IMR-90 (cell line): ENCODE data around the gene XCL1. TPM values are rescaled to one million over a fixed set of nuclear protein-coding genes. Genes with fewer than 3 reads are reported as not detected.

Experiments
- ATAC-seq: fragments of 200-7000 bp; cut with Tn5 transposase; 2 replicates; pipeline ENCODE4 v1.9.1; 2020; ENCODE audit warnings: low read depth, mild to moderate bottlenecking, moderate library complexity
- BruUV-seq: library from RNA; stranded (reverse); fragments of 400-500 nt; replicated peaks from 2 replicates; lab custom pipeline; 2021; lab: Mats Ljungman, UMichigan
- CTCF ChIA-PET: fragments of 300-600 bp; formaldehyde crosslinking; extraction: SDS; loops from one replicate; lab custom pipeline; 2021; ENCODE audit warnings: antibody characterized with exemption; lab: Yijun Ruan, JAX
- POLR2A ChIA-PET: fragments of 300-600 bp; sonication (Branson Sonifier 250); formaldehyde crosslinking; loops from one replicate; lab custom pipeline; 2022; ENCODE audit warnings: antibody characterized with exemption; ENCODE audit not compliant: unreplicated experiment; lab: Charles Lee
- DNase-seq: peaks from one replicate; pipeline ENCODE4 v3.0.0; 2013
- H2AFZ ChIP-seq: replicated peaks from 2 replicates; pipeline ENCODE3; 2013; ENCODE audit warnings: low read length, mild to moderate bottlenecking; ENCODE audit not compliant: poor library complexity
- H2AK5ac ChIP-seq: 2 replicates; pipeline ENCODE4 v1.6.1; 2013; ENCODE audit warnings: low read depth, low read length, inconsistent platforms
- H2AK9ac ChIP-seq: replicated peaks from 2 replicates; pipeline ENCODE3; 2013; ENCODE audit warnings: mild to moderate bottlenecking, low read depth, low read length, moderate library complexity; ENCODE audit not compliant: poor library complexity
- H2BK120ac ChIP-seq: 2 replicates; pipeline ENCODE4 v1.6.1; 2013; ENCODE audit warnings: low read depth, low read length, inconsistent platforms
- H2BK15ac ChIP-seq: 3 replicates; pipeline ENCODE4 v1.6.1; 2013; ENCODE audit warnings: low read depth, low read length, inconsistent platforms
- H2BK20ac ChIP-seq: 2 replicates; pipeline ENCODE4 v1.6.1; 2013; ENCODE audit warnings: low read depth, mild to moderate bottlenecking, inconsistent platforms, low read length, moderate library complexity
- H2BK5ac ChIP-seq: 2 replicates; pipeline ENCODE4 v1.6.1; 2013; ENCODE audit warnings: mild to moderate bottlenecking, low read depth, low read length, inconsistent platforms; ENCODE audit not compliant: poor library complexity, severe bottlenecking
- H3K14ac ChIP-seq: replicated peaks from 2 replicates; pipeline ENCODE4 v1.6.1; 2013; ENCODE audit warnings: low read depth, low read length, inconsistent platforms
- H3K18ac ChIP-seq: 2 replicates; pipeline ENCODE4 v1.6.1; 2013; ENCODE audit warnings: low read depth, low read length, control low read depth
- H3K23ac ChIP-seq: 2 replicates; pipeline ENCODE4 v1.6.1; 2013; ENCODE audit warnings: low read depth, low read length, inconsistent platforms
- H3K27ac ChIP-seq: 2 replicates; pipeline ENCODE4 v1.5.1; 2013; ENCODE audit warnings: mild to moderate bottlenecking, control low read depth, low read length; ENCODE audit not compliant: insufficient read depth
- H3K27me3 ChIP-seq: 2 replicates; pipeline ENCODE4 v1.6.1; 2013; ENCODE audit warnings: low read length; ENCODE audit not compliant: control insufficient read depth, insufficient read depth
- H3K36me3 ChIP-seq: 2 replicates; pipeline ENCODE4 v1.6.1; 2013; ENCODE audit warnings: low read length, mixed read lengths; ENCODE audit not compliant: control insufficient read depth, insufficient read depth
- H3K4ac ChIP-seq: 2 replicates; pipeline ENCODE4 v1.6.1; 2013; ENCODE audit warnings: low read depth, low read length, inconsistent platforms
- H3K4me1 ChIP-seq: 2 replicates; pipeline ENCODE4 v1.6.1; 2013; ENCODE audit warnings: low read length, mixed read lengths; ENCODE audit not compliant: control insufficient read depth, insufficient read depth
- H3K4me2 ChIP-seq: 2 replicates; pipeline ENCODE4 v1.6.1; 2013; ENCODE audit warnings: low read depth, mild to moderate bottlenecking, control low read depth, low read length, moderate library complexity
- H3K4me3 ChIP-seq: 2 replicates; pipeline ENCODE4 v1.5.1; 2013; ENCODE audit warnings: low read depth, mild to moderate bottlenecking, control low read depth, low read length, moderate library complexity; ENCODE audit not compliant: insufficient read depth
- H3K56ac ChIP-seq: 2 replicates; pipeline ENCODE4 v1.6.1; 2013; ENCODE audit warnings: low read length, inconsistent platforms; ENCODE audit not compliant: insufficient read depth; ENCODE audit errors: extremely low read depth
- H3K79me1 ChIP-seq, 2 experiments: 2 replicates each; pipeline ENCODE4 v1.6.1; 2013; ENCODE audit warnings: low read length in 2 of 2, inconsistent platforms in 1 of 2, low read depth in 1 of 2
- H3K9ac ChIP-seq: 2 replicates; pipeline ENCODE4 v1.6.1; 2013; ENCODE audit warnings: low read depth, low read length, control low read depth
- H3K9me1 ChIP-seq: 2 replicates; pipeline ENCODE4 v1.6.1; 2013; ENCODE audit warnings: low read length, inconsistent platforms; ENCODE audit not compliant: insufficient read depth
- H3K9me3 ChIP-seq: 2 replicates; pipeline ENCODE4 v1.6.1; 2013; ENCODE audit warnings: low read length; ENCODE audit not compliant: control insufficient read depth, insufficient read depth
- H4K20me1 ChIP-seq: 2 replicates; pipeline ENCODE4 v1.6.1; 2013; ENCODE audit warnings: low read length, inconsistent platforms; ENCODE audit not compliant: insufficient read depth
- H4K5ac ChIP-seq: 2 replicates; pipeline ENCODE4 v1.6.1; 2013; ENCODE audit warnings: mild to moderate bottlenecking, low read depth, low read length, control low read depth
- H4K8ac ChIP-seq, 2 experiments: 2 replicates each; pipeline ENCODE4 v1.6.1; 2013; ENCODE audit warnings: low read depth in 2 of 2, low read length in 2 of 2, control low read depth in 1 of 2, inconsistent platforms in 1 of 2
- H4K91ac ChIP-seq: 2 replicates; pipeline ENCODE4 v1.6.1; 2013; ENCODE audit warnings: low read depth, low read length, inconsistent platforms; ENCODE audit not compliant: insufficient read depth
- BHLHE40 ChIP-seq: fragments of 150-350 bp; IDR thresholded peaks from 2 replicates; pipeline ENCODE4 v1.6.1; 2016; ENCODE audit warnings: mild to moderate bottlenecking, low read depth, low read length
- CEBPB ChIP-seq: IDR thresholded peaks from 2 replicates; pipeline ENCODE4 v1.6.1; 2012; ENCODE audit warnings: low read depth, low read length, improper control_type of control experiment
- CHD1 ChIP-seq: IDR thresholded peaks from 2 replicates; pipeline ENCODE4 v1.6.1; 2012; ENCODE audit warnings: low read depth, low read length, improper control_type of control experiment
- ELK1 ChIP-seq: fragments of 150-350 bp; IDR thresholded peaks from 2 replicates; pipeline ENCODE4 v1.6.1; 2016; ENCODE audit warnings: low read depth, mild to moderate bottlenecking, low read length, moderate library complexity, borderline replicate concordance
- MAFK ChIP-seq: IDR thresholded peaks from 2 replicates; pipeline ENCODE4 v1.6.1; 2012; ENCODE audit warnings: low read depth, low read length, improper control_type of control experiment
- MAZ ChIP-seq: IDR thresholded peaks from 2 replicates; pipeline ENCODE4 v1.6.1; 2012; ENCODE audit warnings: low read depth, mild to moderate bottlenecking, low read length, improper control_type of control experiment, moderate library complexity, borderline replicate concordance
- MXI1 ChIP-seq: IDR thresholded peaks from 2 replicates; pipeline ENCODE4 v1.6.1; 2012; ENCODE audit warnings: low read depth, mild to moderate bottlenecking, low read length, moderate library complexity, borderline replicate concordance
- NFE2L2 ChIP-seq: fragments of 150-350 bp; IDR thresholded peaks from 2 replicates; pipeline ENCODE4 v1.6.1; 2016; ENCODE audit warnings: low read depth, mild to moderate bottlenecking, low read length
- POLR2A ChIP-seq: IDR thresholded peaks from 2 replicates; pipeline ENCODE4 v1.6.1; 2012; ENCODE audit warnings: mild to moderate bottlenecking, low read depth, low read length
- RAD21 ChIP-seq: IDR thresholded peaks from 2 replicates; pipeline ENCODE4 v1.6.1; 2012; ENCODE audit warnings: low read length, improper control_type of control experiment
- RCOR1 ChIP-seq: IDR thresholded peaks from 2 replicates; pipeline ENCODE4 v1.6.1; 2012; ENCODE audit warnings: mild to moderate bottlenecking, low read length, improper control_type of control experiment; ENCODE audit not compliant: insufficient replicate concordance
- RFX5 ChIP-seq: IDR thresholded peaks from 2 replicates; pipeline ENCODE4 v1.8.0; 2012; ENCODE audit warnings: low read depth, mild to moderate bottlenecking, low read length, moderate library complexity
- SMC3 ChIP-seq: fragments of 150-350 bp; IDR thresholded peaks from 2 replicates; pipeline ENCODE4 v1.6.1; 2016; ENCODE audit warnings: low read depth, mild to moderate bottlenecking, antibody characterized with exemption, low read length, moderate library complexity
- USF2 ChIP-seq: fragments of 150-350 bp; IDR thresholded peaks from 2 replicates; pipeline ENCODE4 v1.6.1; 2017; ENCODE audit warnings: mild to moderate bottlenecking, antibody characterized with exemption, low read length, low read depth
- WGBS, 2 experiments: methylation state at CpG; one replicate each; pipeline versions ENCODE4 v1.1.5 to v1.1.7; 2013; ENCODE audit warnings: missing lambda C conversion rate in 2 of 2; ENCODE audit not compliant: insufficient read length in 1 of 2; ENCODE audit errors: extremely low coverage in 2 of 2; 5-methylcytosine and 5-hydroxymethylcytosine counted together
- dilution Hi-C: fragments of 300-500 bp; cut with HindIII; formaldehyde crosslinking; loops from one replicate; pipeline ENCODE4 v1.14.3; 2018; ENCODE audit warnings: low sequenced_read_pairs; ENCODE audit not compliant: unreplicated experiment
- in situ Hi-C: fragments of 300-500 bp; cut with MboI; formaldehyde crosslinking; loops from 3 replicates; pipeline ENCODE4 v1.14.3; 2019; ENCODE audit warnings: low sequenced_read_pairs, inconsistent platforms, mixed read lengths
- intact Hi-C: fragments of 100-400 bp; cut with micrococcal nuclease; formaldehyde crosslinking; loops from 2 replicates; pipeline ENCODE4 v1.10.0; 2022
- polyA plus RNA-seq, 3 experiments: library from polyadenylated mRNA; depleted of rRNA; stranded (reverse); fragments of >200 nt; gene quantifications; 2 replicates each; pipeline ENCODE4 v1.2.3, GENCODE V29; 2012; ENCODE audit warnings: low replicate concordance in 1 of 3
- total RNA-seq: library from RNA; depleted of rRNA; stranded (reverse); fragments of >200 nt; gene quantifications from 2 replicates; pipeline ENCODE4 v1.2.3, GENCODE V29; 2012
- TF ChIP-seq, protein P1 (sequence below): conservative IDR thresholded peaks from 2 replicates; pipeline ENCODE4 v1.5.1; 2012; ENCODE audit warnings: mild to moderate bottlenecking, low read depth, low read length, improper control_type of control experiment

The XCL1 gene
- total and polyA plus RNA-seq, 2 of the 4 experiments (the other 2 are of a cell fraction): not detected

GRCh38 chr1:168570652-168571051, 5.8 kb upstream of the XCL1 start:
- H4K5ac ChIP-seq: no peak overlapping the region
- no peaks in the 10 kb centered on the region for H3K9me1 ChIP-seq
- BruUV-seq: no TSS peak
- H2BK20ac ChIP-seq: no peak overlapping the region
- no peak overlapping the region for H3K23ac ChIP-seq
- no peak overlapping the region for H4K8ac ChIP-seq
- H2AK9ac ChIP-seq: no peak overlapping the region
- no peak overlapping the region for H3K4me2 ChIP-seq
- in situ Hi-C loops: loop anchor here (5.0 kb wide), 1 partner anchor 128 kb away; no protein-coding TSS in a partner anchor
- ChIA-PET CTCF (no interaction called here), POLR2A (no interaction called here)
- no peak overlapping the region for H3K18ac ChIP-seq
- H3K4me1 ChIP-seq: no peaks in the 10 kb centered on the region
- H3K9ac ChIP-seq: no peak overlapping the region
- H3K4ac ChIP-seq: no peak overlapping the region
- H4K91ac ChIP-seq: no peak overlapping the region
- H3K4me3 ChIP-seq: no peak overlapping the region
- no peak overlapping the region for H3K27ac ChIP-seq
- peaks cover 3% of the 10 kb centered on the region; the same call in 1 of the 2 replicates for H3K27me3 ChIP-seq
- intact Hi-C loops: no loop called here
- H2BK5ac ChIP-seq: no peak overlapping the region
- ATAC-seq: no peak
- no peaks in the 10 kb centered on the region for H3K36me3 ChIP-seq
- no CpG with 5 or more reads among the region's 3 CpGs for WGBS, 2 experiments
- no peak overlapping the region for H2BK120ac ChIP-seq
- no peak for TF ChIP-seq RFX5
- TF ChIP-seq NFE2L2: no peak
- no peak for TF ChIP-seq MAZ
- TF ChIP-seq BHLHE40: no peak
- TF ChIP-seq MXI1: no peak
- no peak for TF ChIP-seq CEBPB
- TF ChIP-seq CHD1: no peak
- no peak for TF ChIP-seq MAFK
- no peak for TF ChIP-seq USF2
- no peak for TF ChIP-seq ELK1
- TF ChIP-seq RCOR1: no peak
- TF ChIP-seq POLR2A: no peak
- TF ChIP-seq, protein P1, sequence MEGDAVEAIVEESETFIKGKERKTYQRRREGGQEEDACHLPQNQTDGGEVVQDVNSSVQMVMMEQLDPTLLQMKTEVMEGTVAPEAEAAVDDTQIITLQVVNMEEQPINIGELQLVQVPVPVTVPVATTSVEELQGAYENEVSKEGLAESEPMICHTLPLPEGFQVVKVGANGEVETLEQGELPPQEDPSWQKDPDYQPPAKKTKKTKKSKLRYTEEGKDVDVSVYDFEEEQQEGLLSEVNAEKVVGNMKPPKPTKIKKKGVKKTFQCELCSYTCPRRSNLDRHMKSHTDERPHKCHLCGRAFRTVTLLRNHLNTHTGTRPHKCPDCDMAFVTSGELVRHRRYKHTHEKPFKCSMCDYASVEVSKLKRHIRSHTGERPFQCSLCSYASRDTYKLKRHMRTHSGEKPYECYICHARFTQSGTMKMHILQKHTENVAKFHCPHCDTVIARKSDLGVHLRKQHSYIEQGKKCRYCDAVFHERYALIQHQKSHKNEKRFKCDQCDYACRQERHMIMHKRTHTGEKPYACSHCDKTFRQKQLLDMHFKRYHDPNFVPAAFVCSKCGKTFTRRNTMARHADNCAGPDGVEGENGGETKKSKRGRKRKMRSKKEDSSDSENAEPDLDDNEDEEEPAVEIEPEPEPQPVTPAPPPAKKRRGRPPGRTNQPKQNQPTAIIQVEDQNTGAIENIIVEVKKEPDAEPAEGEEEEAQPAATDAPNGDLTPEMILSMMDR: no peak
- no peak for TF ChIP-seq RAD21
- no peak for TF ChIP-seq SMC3
- no peak overlapping the region for H2AFZ ChIP-seq
- H2AK5ac ChIP-seq: no peak overlapping the region
- no peak overlapping the region for H3K56ac ChIP-seq
- no peak for DNase-seq
- H2BK15ac ChIP-seq: no peak overlapping the region
- no peaks in the 10 kb centered on the region for H4K20me1 ChIP-seq
- H3K9me3 ChIP-seq: no peaks in the 10 kb centered on the region
- no peaks in the 10 kb centered on the region for H3K79me1 ChIP-seq
- no peak overlapping the region for H3K14ac ChIP-seq
- dilution Hi-C loops: no loop called here
